Heart left ventricle (tissue), 16 donors: Measurements from ENCODE around the gene MCIDAS. TPM values are rescaled to one million over a fixed set of nuclear protein-coding genes. Genes with fewer than 3 reads are reported as not detected.

Source experiments
- ATAC-seq, 4 donors: fragments of 200-7000 bp; cut with Tn5 transposase; one replicate each; pipeline ENCODE4 v1.9.1; 2020 to 2022; ENCODE audit warnings: moderate library complexity in 4 of 4, mild to moderate bottlenecking in 3 of 4, moderate number of reproducible peaks in 1 of 4
- DNase-seq, 5 donors: peaks; one replicate each; pipeline ENCODE4 v3.0.0-alpha.2; 2020
- H3K27ac ChIP-seq, 12 donors: fragments of 200-600 bp; sonication (generic) in 4 of 12; one replicate each; pipeline versions ENCODE4 v1.5.0 to v1.8.0; 2016 to 2022; ENCODE audit warnings: mild to moderate bottlenecking in 2 of 12
- H3K27me3 ChIP-seq, 9 donors: fragments of 200-600 bp; sonication (generic) in 2 of 9; one replicate each; pipeline versions ENCODE4 v1.5.1 to v1.8.0; 2016 to 2022; ENCODE audit warnings: mild to moderate bottlenecking in 3 of 9
- H3K36me3 ChIP-seq, 9 donors: fragments of 200-600 bp; sonication (generic) in 2 of 9; one replicate each; pipeline versions ENCODE4 v1.5.0 to v1.8.0; 2018 to 2022; ENCODE audit warnings: mild to moderate bottlenecking in 2 of 9
- H3K4me1 ChIP-seq, 12 donors: fragments of 200-600 bp; sonication (generic) in 4 of 12; one replicate each; pipeline versions ENCODE4 v1.5.0 to v1.8.0; 2016 to 2022; ENCODE audit warnings: mild to moderate bottlenecking in 3 of 12
- H3K4me3 ChIP-seq, 12 donors: fragments of 200-600 bp; sonication (generic) in 4 of 12; one replicate each; pipeline versions ENCODE4 v1.5.0 to v1.8.0; 2017 to 2022; ENCODE audit warnings: mild to moderate bottlenecking in 9 of 12, moderate library complexity in 4 of 12
- H3K9me3 ChIP-seq, 12 donors: fragments of 200-600 bp; sonication (generic) in 4 of 12; one replicate each; pipeline versions ENCODE4 v1.5.0 to v1.8.0; 2016 to 2022; ENCODE audit warnings: mild to moderate bottlenecking in 1 of 12
- CTCF ChIP-seq, 12 donors: fragments of 200-600 bp; sonication (generic) in 4 of 12; IDR thresholded peaks; one replicate each; pipeline versions ENCODE4 v1.5.0 to v1.8.0; 2018 to 2022; ENCODE audit warnings: antibody characterized with exemption in 12 of 12, mild to moderate bottlenecking in 5 of 12
- POLR2A ChIP-seq, 2 donors: fragments of 450-650 bp; IDR thresholded peaks; one replicate each; pipeline ENCODE4 v1.6.1; 2017; ENCODE audit warnings: antibody characterized with exemption in 2 of 2, mild to moderate bottlenecking in 2 of 2, moderate library complexity in 2 of 2
- WGBS, 4 donors: extraction: QIAGEN DNeasy Blood & Tissue Kit in 2 of 4; methylation state at CpG; one replicate each; pipeline versions ENCODE4 v1.1.5 to v1.1.7; 2013 to 2018; 5-methylcytosine and 5-hydroxymethylcytosine counted together
- intact Hi-C, 10 donors: fragments of 100-400 bp; cut with DNase I; formaldehyde crosslinking; loops; one replicate each; pipeline versions ENCODE4 v1.11.1 to v1.14.2; 2022
- long read RNA-seq, 3 donors: library from polyadenylated mRNA; unstranded; transcript quantifications; one replicate each; pipeline ENCODE4 v2.0.0, GENCODE V29; 2020 to 2021
- polyA plus RNA-seq, 2 donors: library from polyadenylated mRNA; stranded (reverse); fragments of 200-250 nt; gene quantifications; one replicate each; pipeline ENCODE4 v1.2.3, GENCODE V29; 2013
- total RNA-seq, 9 donors: library from RNA; depleted of rRNA in 2 of 9; stranded (reverse); fragments of >200 nt in 2 of 9; fragmentation: NEBNext Ultra II Directional in 3 of 9; extraction: Animal tissue kit (Norgen Biotek cat#: 25700) in 3 of 9; gene quantifications; one replicate each; pipeline versions ENCODE4 v1.1.0 to v1.2.4, GENCODE V29; 2016 to 2023
- donor health status: ischemic (EF 13 %, LVEDD 7.1; RV severe dilation, severe dysfunction).
- donor health status: healthy with polysubstance abuse.
- donor health status: DM: no; HTN: yes; CAD: no.
- donor health status: DM: no; HTN: no; CAD: no.
- donor health status: ischemic (EF 25% LVEDD 6.9; RV normal size, moderate dysfunction).
- donor health status: ischemic (EF 25% LVEDD 5.7; RV mildly dilated, moderate dysfunction).
- donor health status: healthy.
- donor health status: DM: yes; HTN: yes; CAD: no.
- donor health status: ischemic (EF 35%, LVEDD 5.7; RV mildly dilated, moderate dysfunction).
- donor health status: nonischemic (EF 11% LVEDD 7.7; RV severe dilation, severe dysfunction).
- donor health status: DM: yes; HTN: yes; CAD: no.
- donor health status: PGD.
- donor health status: ischemic (EF 29% LVEDD 5.4; RV normal size, mild dysfunction).
- donor health status: nonischemic (EF 23%, LVEDD 6.1; RV moderate dilation, normal function).

Gene MCIDAS
- total RNA-seq, result not detected
- polyA plus RNA-seq, result not detected
- long read RNA-seq, donor 1, result 0 reads
- long read RNA-seq, donor 2, result 0 reads
- long read RNA-seq, donor 3, result 0 reads

GRCh38 chr5:55226934-55227663 lies at the start of gene MCIDAS:
Gene MCIDAS, minus strand, starts transcription at chr5:55227315. Its CDS starts 177 bp downstream, at chr5:55227138.
- peak in 2 of 5 donors; percentile 28 to 61 for DNase-seq
- H3K4me1 ChIP-seq, result peaks cover 0 to 41% (median 24%) of the 10 kb centered on the region in 12 donors
- H3K27ac ChIP-seq, result no peak within 1 kb of the TSS
- peak in 3 of 4 donors; percentile 15 to 63 (median 48) for ATAC-seq
- no peaks in the 10 kb centered on the region for H3K36me3 ChIP-seq
- peaks cover 71 to 100% (median 100%) of the 10 kb centered on the region in 9 donors for H3K27me3 ChIP-seq
- TF ChIP-seq CTCF (IDR thresholded peaks at IDR 0.05) (peak in 3 of 12 donors; percentile 10 to 29 (median 16)), POLR2A (IDR thresholded peaks at IDR 0.05) (no peak)
- intact Hi-C loops, result loop anchor here in 2 of 10 donors (5.0 to 10.0 kb wide), 2 partner anchors 50 to 52 kb away; partner anchors contain the start of gene CDC20B (in 1 of the 2)
- peak within 1 kb of the TSS; percentile 16 to 52 (median 38) for H3K4me3 ChIP-seq
- H3K9me3 ChIP-seq, result no peaks in the 10 kb centered on the region
- 1 to 2% (median 1%) methylated on average over 28 to 80 of the region's 80 CpGs for WGBS, 4 donors

- TF ChIP-seq CTCF (IDR thresholded peaks at IDR 0.05), result no peak
- no peak for TF ChIP-seq POLR2A (IDR thresholded peaks at IDR 0.05)
- ATAC-seq (no peak), DNase-seq (no peak)
- Histone ChIP-seq H3K27me3 (no peaks in the 10 kb centered on the region), H3K36me3 (peaks cover 0 to 100% (median 100%) of the 10 kb centered on the region in 9 donors), H3K27ac (no peak overlapping the region), H3K4me1 (no peaks in the 10 kb centered on the region), H3K9me3 (no peaks in the 10 kb centered on the region), H3K4me3 (no peak overlapping the region)
- 88 to 94% (median 91%) methylated on average over 1 of the region's 1 CpG for WGBS, 4 donors
- intact Hi-C loops, result loop anchor here in 2 of 10 donors (10.0 kb wide), 2 partner anchors 668 to 678 kb away; no protein-coding TSS in a partner anchor
These were observed 49.7 kb upstream of the MCIDAS start for GRCh38 chr5:55276771-55277170.

GRCh38 chr5:55258339-55258738 lies 31.2 kb upstream of the MCIDAS start:
- DNase-seq (no peak), ATAC-seq (no peak)
- 84 to 97% (median 96%) methylated on average over 3 of the region's 3 CpGs for WGBS, 4 donors
- H3K9me3 ChIP-seq, result no peaks in the 10 kb centered on the region
- TF ChIP-seq POLR2A (IDR thresholded peaks at IDR 0.05) (no peak), CTCF (IDR thresholded peaks at IDR 0.05) (no peak)
- H3K4me3 ChIP-seq, result no peak overlapping the region
- intact Hi-C loops, result no loop called here
- peaks cover 0 to 96% (median 87%) of the 10 kb centered on the region in 9 donors for H3K36me3 ChIP-seq
- no peaks in the 10 kb centered on the region for H3K4me1 ChIP-seq
- no peaks in the 10 kb centered on the region for H3K27me3 ChIP-seq
- no peak overlapping the region for H3K27ac ChIP-seq

GRCh38 chr5:55254802-55255201 lies 27.7 kb upstream of the MCIDAS start:
- no peaks in the 10 kb centered on the region for H3K4me1 ChIP-seq
- WGBS, 4 donors, result 89 to 96% (median 90%) methylated on average over 4 of the region's 4 CpGs
- H3K27ac ChIP-seq, result no peak overlapping the region
- DNase-seq (no peak), ATAC-seq (no peak)
- TF ChIP-seq POLR2A (IDR thresholded peaks at IDR 0.05), result no peak
- no peak for TF ChIP-seq CTCF (IDR thresholded peaks at IDR 0.05)
- no peaks in the 10 kb centered on the region for H3K9me3 ChIP-seq
- peaks cover 0 to 61% (median 54%) of the 10 kb centered on the region in 9 donors for H3K36me3 ChIP-seq
- no peak overlapping the region for H3K4me3 ChIP-seq
- intact Hi-C loops, result no loop called here
- H3K27me3 ChIP-seq, result no peaks in the 10 kb centered on the region
